ENCODE data around the gene HOXC4.

Gene HOXC4

GRCh38 chr12:54033106-54033979 is 20.3 kb upstream of the HOXC4 start (continued):
- TF ChIP-seq ZNF18 (tag by site-specific recombination; IDR thresholded peaks at IDR 0.05): peak; percentile 95
- peak; percentile 99 for TF ChIP-seq WT1 (tag by site-specific recombination; IDR thresholded peaks at IDR 0.05)
- peak; percentile 99 for TF ChIP-seq ZEB2 (tag by site-specific recombination; IDR thresholded peaks at IDR 0.05)
- peak; percentile 88 for TF ChIP-seq ZFP69B (tag by site-specific recombination; IDR thresholded peaks at IDR 0.05)
- 0 out of 2 replicates have a peak, but pooled peaks have one; percentile 62 for TF ChIP-seq ZNF624 (tag by site-specific recombination; IDR thresholded peaks at IDR 0.05)
- TF ChIP-seq ZNF561 (tag by site-specific recombination; IDR thresholded peaks at IDR 0.05; ENCODE audit: borderline replicate concordance): peak; percentile 99
- TF ChIP-seq HOXD13 (CRISPR knock-in tag; IDR thresholded peaks at IDR 0.05; ENCODE audit: borderline replicate concordance): peak; percentile 99
- peak; percentile 100 for TF ChIP-seq ZSCAN30 (tag by site-specific recombination; IDR thresholded peaks at IDR 0.05)
- TF ChIP-seq ZNF600 (tag by site-specific recombination; IDR thresholded peaks at IDR 0.05): peak; percentile 47; the same call in 1 of the 2 replicates
- no peak for TF ChIP-seq ZSCAN5A (tag by site-specific recombination; IDR thresholded peaks at IDR 0.05)
- TF ChIP-seq SP7 (tag by site-specific recombination; IDR thresholded peaks at IDR 0.05): peak; percentile 96
- TF ChIP-seq ZNF398 (tag by site-specific recombination; IDR thresholded peaks at IDR 0.05): peak; percentile 98
- TF ChIP-seq ZNF341 (tag by site-specific recombination; IDR thresholded peaks at IDR 0.05; ENCODE audit: low read depth): peak; percentile 77
- TF ChIP-seq GFI1B (tag by site-specific recombination; IDR thresholded peaks at IDR 0.05): peak; percentile 97
- peak; percentile 27; the same call in 1 of the 2 replicates for TF ChIP-seq ZNF654 (tag by site-specific recombination; IDR thresholded peaks at IDR 0.05; ENCODE audit: low read depth)
- peak; percentile 98 for TF ChIP-seq ZXDB (tag by site-specific recombination; IDR thresholded peaks at IDR 0.05)
- peak; percentile 9; the same call in 1 of the 2 replicates for TF ChIP-seq ZNF426 (tag by site-specific recombination; IDR thresholded peaks at IDR 0.05)
- no peak for TF ChIP-seq ZNF701 (tag by site-specific recombination; IDR thresholded peaks at IDR 0.05)
- TF ChIP-seq ZNF184 (tag by site-specific recombination; IDR thresholded peaks at IDR 0.05): peak; percentile 64; the same call in 1 of the 2 replicates
- peak; percentile 100 for TF ChIP-seq KLF17 (tag by site-specific recombination; IDR thresholded peaks at IDR 0.05)
- TF ChIP-seq ZNF416 (tag by site-specific recombination; IDR thresholded peaks at IDR 0.05): no peak
- TF ChIP-seq SCRT1 (tag by site-specific recombination; IDR thresholded peaks at IDR 0.05; ENCODE audit: borderline replicate concordance): peak; percentile 88
- peak; percentile 58 for TF ChIP-seq KLF9 (tag by site-specific recombination; IDR thresholded peaks at IDR 0.05; ENCODE audit: low read depth)
- TF ChIP-seq PRDM1 (tag by site-specific recombination; IDR thresholded peaks at IDR 0.05): peak; percentile 27
- TF ChIP-seq KLF7 (tag by site-specific recombination; IDR thresholded peaks at IDR 0.05; ENCODE audit: borderline replicate concordance): peak; percentile 98
- peak; percentile 98 for TF ChIP-seq TCF7L2 (IDR thresholded peaks at IDR 0.05; ENCODE audit: borderline replicate concordance, low read depth, low read length)
- TF ChIP-seq BCL11A (tag by site-specific recombination; IDR thresholded peaks at IDR 0.05; ENCODE audit: low read depth): peak; percentile 98
- TF ChIP-seq HIC1 (tag by site-specific recombination; IDR thresholded peaks at IDR 0.05): peak; percentile 98
- no peak for TF ChIP-seq ZNF140 (tag by site-specific recombination; IDR thresholded peaks at IDR 0.05)
- TF ChIP-seq ZNF335 (tag by site-specific recombination; conservative IDR thresholded peaks at IDR 0.05): peak; percentile 98
- peak; percentile 95 for TF ChIP-seq ZNF362 (tag by site-specific recombination; IDR thresholded peaks at IDR 0.05)

Measured in HEK293 (cell line).